ENCODE measurements around the gene GALNT14.

DNA sequence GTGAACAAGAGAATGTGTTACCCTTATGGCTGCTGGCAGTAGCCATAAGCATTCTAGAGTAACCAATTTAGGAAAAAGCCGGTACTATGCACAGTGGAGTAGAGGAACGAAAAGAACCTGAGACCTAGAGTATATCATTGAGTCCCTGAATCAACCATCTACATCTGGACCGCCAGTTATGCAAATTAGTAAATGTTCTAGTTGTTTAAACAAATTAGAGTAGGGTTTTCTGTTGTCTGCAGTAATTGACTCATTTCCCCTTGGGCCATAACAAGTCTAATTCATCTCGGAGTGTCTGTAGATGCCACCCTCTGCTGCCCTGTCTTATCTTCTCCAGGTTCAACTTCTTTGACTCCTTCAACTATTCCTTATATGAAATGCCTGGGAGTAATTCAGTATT lies 270.9 kb downstream of the GALNT14 start:
- TF ChIP-seq BRCA1 (IDR thresholded peaks at IDR 0.05; ENCODE audit: low read depth, low read length): no peak
- no peak for TF ChIP-seq TAF1 (IDR thresholded peaks at IDR 0.05; ENCODE audit: borderline replicate concordance, low read depth, low read length)
- no peak for TF ChIP-seq CREB1 (IDR thresholded peaks at IDR 0.05; ENCODE audit: low read depth)
- TF ChIP-seq SRF (IDR thresholded peaks at IDR 0.05; ENCODE audit: low read depth in 2 of 2, low read length in 2 of 2): no peak
- no peak for TF ChIP-seq POLR2A (IDR thresholded peaks at IDR 0.05; ENCODE audit: low read depth, low read length)
- no peak for TF ChIP-seq CHD1 (IDR thresholded peaks at IDR 0.05; ENCODE audit: low read depth, low read length)
- TF ChIP-seq SP1 (IDR thresholded peaks at IDR 0.05; ENCODE audit: low read depth, low read length): no peak
- no peak for TF ChIP-seq IKZF1 (conservative IDR thresholded peaks at IDR 0.05)
- no peak for TF ChIP-seq CREM (IDR thresholded peaks at IDR 0.05; ENCODE audit: low read depth)
- TF ChIP-seq MXI1 (IDR thresholded peaks at IDR 0.05; ENCODE audit: low read depth, low read length): no peak
- TF ChIP-seq, protein P1, sequence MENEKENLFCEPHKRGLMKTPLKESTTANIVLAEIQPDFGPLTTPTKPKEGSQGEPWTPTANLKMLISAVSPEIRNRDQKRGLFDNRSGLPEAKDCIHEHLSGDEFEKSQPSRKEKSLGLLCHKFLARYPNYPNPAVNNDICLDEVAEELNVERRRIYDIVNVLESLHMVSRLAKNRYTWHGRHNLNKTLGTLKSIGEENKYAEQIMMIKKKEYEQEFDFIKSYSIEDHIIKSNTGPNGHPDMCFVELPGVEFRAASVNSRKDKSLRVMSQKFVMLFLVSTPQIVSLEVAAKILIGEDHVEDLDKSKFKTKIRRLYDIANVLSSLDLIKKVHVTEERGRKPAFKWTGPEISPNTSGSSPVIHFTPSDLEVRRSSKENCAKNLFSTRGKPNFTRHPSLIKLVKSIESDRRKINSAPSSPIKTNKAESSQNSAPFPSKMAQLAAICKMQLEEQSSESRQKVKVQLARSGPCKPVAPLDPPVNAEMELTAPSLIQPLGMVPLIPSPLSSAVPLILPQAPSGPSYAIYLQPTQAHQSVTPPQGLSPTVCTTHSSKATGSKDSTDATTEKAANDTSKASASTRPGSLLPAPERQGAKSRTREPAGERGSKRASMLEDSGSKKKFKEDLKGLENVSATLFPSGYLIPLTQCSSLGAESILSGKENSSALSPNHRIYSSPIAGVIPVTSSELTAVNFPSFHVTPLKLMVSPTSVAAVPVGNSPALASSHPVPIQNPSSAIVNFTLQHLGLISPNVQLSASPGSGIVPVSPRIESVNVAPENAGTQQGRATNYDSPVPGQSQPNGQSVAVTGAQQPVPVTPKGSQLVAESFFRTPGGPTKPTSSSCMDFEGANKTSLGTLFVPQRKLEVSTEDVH (IDR thresholded peaks at IDR 0.05; ENCODE audit: low read depth, partially characterized antibody): no peak
- TF ChIP-seq POLR2AphosphoS5 (IDR thresholded peaks at IDR 0.05; ENCODE audit: low read length): no peak
- TF ChIP-seq, protein P2, sequence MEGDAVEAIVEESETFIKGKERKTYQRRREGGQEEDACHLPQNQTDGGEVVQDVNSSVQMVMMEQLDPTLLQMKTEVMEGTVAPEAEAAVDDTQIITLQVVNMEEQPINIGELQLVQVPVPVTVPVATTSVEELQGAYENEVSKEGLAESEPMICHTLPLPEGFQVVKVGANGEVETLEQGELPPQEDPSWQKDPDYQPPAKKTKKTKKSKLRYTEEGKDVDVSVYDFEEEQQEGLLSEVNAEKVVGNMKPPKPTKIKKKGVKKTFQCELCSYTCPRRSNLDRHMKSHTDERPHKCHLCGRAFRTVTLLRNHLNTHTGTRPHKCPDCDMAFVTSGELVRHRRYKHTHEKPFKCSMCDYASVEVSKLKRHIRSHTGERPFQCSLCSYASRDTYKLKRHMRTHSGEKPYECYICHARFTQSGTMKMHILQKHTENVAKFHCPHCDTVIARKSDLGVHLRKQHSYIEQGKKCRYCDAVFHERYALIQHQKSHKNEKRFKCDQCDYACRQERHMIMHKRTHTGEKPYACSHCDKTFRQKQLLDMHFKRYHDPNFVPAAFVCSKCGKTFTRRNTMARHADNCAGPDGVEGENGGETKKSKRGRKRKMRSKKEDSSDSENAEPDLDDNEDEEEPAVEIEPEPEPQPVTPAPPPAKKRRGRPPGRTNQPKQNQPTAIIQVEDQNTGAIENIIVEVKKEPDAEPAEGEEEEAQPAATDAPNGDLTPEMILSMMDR (IDR thresholded peaks at IDR 0.05 in 2 of 3, conservative IDR thresholded peaks at IDR 0.05 in 1 of 3; ENCODE audit: control insufficient read depth in 2 of 3, extremely low read depth in 1 of 3, insufficient read depth in 1 of 3, low read depth in 3 of 3, low read length in 3 of 3): no peak
